Islet precursor cell (in vitro differentiated cells): Measurements from ENCODE around the gene HOXC6.
"Not testable (repeated sequence)": the region's sequence is repeated elsewhere in the genome, so short reads cannot be mapped to it uniquely, and the experiment has no call there.

Source experiments
- DNase-seq: peaks from one replicate; pipeline ENCODE4 v3.0.0-alpha.2; 2018

HOXC6 gene

GRCh38 chr12:54031480-54031879 is 3.2 kb downstream of the HOXC6 start:
- DNase-seq, result no peak

GRCh38 chr12:54032086-54032619 is 3.9 kb downstream of the HOXC6 start:
- DNase-seq, result no peak

- DNase-seq, result peak; percentile 95
Measured at GRCh38 chr12:54032627-54033100, 4.4 kb downstream of the HOXC6 start, which contains the start of gene HOXC5. HOXC5 (plus strand) TSS chr12:54033050; CDS start chr12:54033123, 73 bp downstream.

GRCh38 chr12:54033106-54033979 is 5.1 kb downstream of the HOXC6 start:
- DNase-seq, result peak; percentile 92

GRCh38 chr12:54033980-54034784 is 5.9 kb downstream of the HOXC6 start:
- DNase-seq, result peak; percentile 91

- no peak for DNase-seq
Measured at GRCh38 chr12:54034785-54035310, 6.6 kb downstream of the HOXC6 start.

GRCh38 chr12:54035568-54036264 is 7.5 kb downstream of the HOXC6 start:
- DNase-seq, result peak; percentile 91

- peak; percentile 95 for DNase-seq
Measured at GRCh38 chr12:54036620-54037359, 8.6 kb downstream of the HOXC6 start.

GRCh38 chr12:54037360-54038283 is 9.4 kb downstream of the HOXC6 start:
- no peak for DNase-seq

GRCh38 chr12:54038284-54038870 is 10.1 kb downstream of the HOXC6 start:
- DNase-seq, result peak; percentile 62

- peak; percentile 63 for DNase-seq
Measured at GRCh38 chr12:54038871-54039414, 10.7 kb downstream of the HOXC6 start.

GRCh38 chr12:54039417-54040147 is 11.3 kb downstream of the HOXC6 start:
- DNase-seq, result peak; percentile 76

GRCh38 chr12:54040148-54040494 is 11.9 kb downstream of the HOXC6 start:
- peak; percentile 71 for DNase-seq

- no peak for DNase-seq
Measured at GRCh38 chr12:54040648-54041047, 12.4 kb downstream of the HOXC6 start.

GRCh38 chr12:54041097-54041690 is 13.0 kb downstream of the HOXC6 start:
- peak; percentile 61 for DNase-seq

GRCh38 chr12:54042033-54042432 is 13.8 kb downstream of the HOXC6 start:
- DNase-seq, result not testable (repeated sequence)

GRCh38 chr12:54042970-54043853 is 15.0 kb downstream of the HOXC6 start:
- DNase-seq, result no peak
